ENCODE measurements around the gene CNTN4. TPM values are rescaled to one million over a fixed set of nuclear protein-coding genes. Genes with fewer than 3 reads are reported as not detected.

The CNTN4 gene
- total RNA-seq, 1 experiment from 2014 or later: not detected

- DNase-seq (ENCODE audit: low read depth): no peak
Measured at GRCh38 chr3:2856138-2857133, 757.8 kb downstream of the CNTN4 start.

- DNase-seq (ENCODE audit: low read depth): no peak
Measured at GRCh38 chr3:2860626-2861025, 762.0 kb downstream of the CNTN4 start.

GRCh38 chr3:2861120-2861519, 762.5 kb downstream of the CNTN4 start:
- no peak for DNase-seq (ENCODE audit: low read depth)

- DNase-seq (ENCODE audit: low read depth): no peak
Measured at GRCh38 chr3:2861920-2862319, 763.3 kb downstream of the CNTN4 start.

- DNase-seq (ENCODE audit: low read depth): no peak
Measured at GRCh38 chr3:2862366-2862765, 763.7 kb downstream of the CNTN4 start.

GRCh38 chr3:2863127-2863526, 764.5 kb downstream of the CNTN4 start:
- no peak for DNase-seq (ENCODE audit: low read depth)

- no peak for DNase-seq (ENCODE audit: low read depth)
Measured at GRCh38 chr3:2869905-2870304, 771.2 kb downstream of the CNTN4 start.

- no peak for DNase-seq (ENCODE audit: low read depth)
Measured at GRCh38 chr3:2870724-2871333, 772.2 kb downstream of the CNTN4 start.

- DNase-seq (ENCODE audit: low read depth): no peak
Measured at GRCh38 chr3:2872884-2873283, 774.2 kb downstream of the CNTN4 start.

GRCh38 chr3:2873986-2874385, 775.3 kb downstream of the CNTN4 start:
- DNase-seq (ENCODE audit: low read depth): no peak

GRCh38 chr3:2875699-2876098, 777.0 kb downstream of the CNTN4 start:
- DNase-seq (ENCODE audit: low read depth): no peak

GRCh38 chr3:2876362-2876761, 777.7 kb downstream of the CNTN4 start:
- DNase-seq (ENCODE audit: low read depth): no peak

- no peak for DNase-seq (ENCODE audit: low read depth)
Measured at GRCh38 chr3:2879023-2879422, 780.4 kb downstream of the CNTN4 start.

GRCh38 chr3:2879587-2879986, 780.9 kb downstream of the CNTN4 start:
- DNase-seq (ENCODE audit: low read depth): no peak

GRCh38 chr3:2880218-2880756, 781.6 kb downstream of the CNTN4 start:
- DNase-seq (ENCODE audit: low read depth): no peak

GRCh38 chr3:2883283-2883682, 784.6 kb downstream of the CNTN4 start:
- no peak for DNase-seq (ENCODE audit: low read depth)

GRCh38 chr3:2888592-2888991, 789.9 kb downstream of the CNTN4 start:
- DNase-seq (ENCODE audit: low read depth): no peak

GRCh38 chr3:2889736-2890135, 791.1 kb downstream of the CNTN4 start:
- DNase-seq (ENCODE audit: low read depth): no peak

- DNase-seq (ENCODE audit: low read depth): no peak
Measured at GRCh38 chr3:2896308-2896939, 797.8 kb downstream of the CNTN4 start.

GRCh38 chr3:2897821-2898220, 799.2 kb downstream of the CNTN4 start:
- DNase-seq (ENCODE audit: low read depth): no peak

- no peak for DNase-seq (ENCODE audit: low read depth)
Measured at GRCh38 chr3:2898591-2899353, 800.1 kb downstream of the CNTN4 start.

GRCh38 chr3:2904054-2904453, 805.4 kb downstream of the CNTN4 start:
- DNase-seq (ENCODE audit: low read depth): no peak
